GM23248 (cell line): ENCODE data around the gene CTF1. TPM values are rescaled to one million over a fixed set of nuclear protein-coding genes. Genes with fewer than 3 reads are reported as not detected.

Experiments
- DNase-seq: peaks from one replicate; pipeline ENCODE4 v3.0.0-alpha.2; 2015
- H2AFZ ChIP-seq: fragments of 200-600 bp; sonication (generic); 2 replicates; pipeline ENCODE4 v1.6.1; 2016; ENCODE audit warnings: antibody characterized with exemption
- H3F3A ChIP-seq: fragments of 200-600 bp; sonication (generic); 2 replicates; pipeline ENCODE4 v1.6.1; 2016; ENCODE audit warnings: mild to moderate bottlenecking, antibody characterized with exemption, mixed run types; ENCODE audit not compliant: insufficient read depth
- H3K27ac ChIP-seq: fragments of 200-600 bp; sonication (generic); 2 replicates; pipeline ENCODE4 v1.5.1; 2016; ENCODE audit warnings: mild to moderate bottlenecking
- H3K27me3 ChIP-seq: fragments of 200-600 bp; sonication (generic); replicated peaks from 2 replicates; pipeline ENCODE4 v1.6.1; 2016; ENCODE audit warnings: mild to moderate bottlenecking; ENCODE audit not compliant: insufficient read depth
- H3K36me3 ChIP-seq: fragments of 200-600 bp; sonication (generic); 2 replicates; pipeline ENCODE4 v1.6.1; 2016; ENCODE audit warnings: low read depth, mild to moderate bottlenecking
- H3K4me1 ChIP-seq: fragments of 200-600 bp; sonication (generic); 2 replicates; pipeline ENCODE4 v1.6.1; 2016; ENCODE audit warnings: mild to moderate bottlenecking; ENCODE audit not compliant: insufficient read depth
- H3K4me2 ChIP-seq: fragments of 200-600 bp; sonication (generic); one replicate; pipeline ENCODE4 v1.6.1; 2016; ENCODE audit warnings: mild to moderate bottlenecking; ENCODE audit not compliant: unreplicated experiment
- H3K4me3 ChIP-seq: fragments of 200-600 bp; sonication (generic); 2 replicates; pipeline ENCODE4 v1.5.1; 2016; ENCODE audit warnings: mild to moderate bottlenecking
- H3K79me2 ChIP-seq: fragments of 200-600 bp; sonication (generic); 2 replicates; pipeline ENCODE4 v1.6.1; 2016; ENCODE audit warnings: mild to moderate bottlenecking; ENCODE audit not compliant: insufficient read depth
- H3K9ac ChIP-seq: fragments of 200-600 bp; sonication (generic); 2 replicates; pipeline ENCODE4 v1.6.1; 2016; ENCODE audit warnings: mild to moderate bottlenecking
- H3K9me2 ChIP-seq: fragments of 200-600 bp; sonication (generic); 2 replicates; pipeline ENCODE4 v1.6.1; 2016; ENCODE audit warnings: mixed run types, mild to moderate bottlenecking, moderate library complexity; ENCODE audit not compliant: insufficient read depth
- H3K9me3 ChIP-seq: fragments of 200-600 bp; sonication (generic); one replicate; pipeline ENCODE4 v1.6.1; 2017; ENCODE audit warnings: low read depth
- H4K20me1 ChIP-seq: fragments of 200-600 bp; sonication (generic); 2 replicates; pipeline ENCODE4 v1.6.0; 2016; ENCODE audit not compliant: insufficient read depth
- EZH2 ChIP-seq: fragments of 200-600 bp; sonication (generic); IDR thresholded peaks from 2 replicates; pipeline ENCODE4 v1.6.1; 2018; ENCODE audit warnings: antibody characterized with exemption, mild to moderate bottlenecking; ENCODE audit not compliant: insufficient read depth, poor library complexity, severe bottlenecking
- EZH2phosphoT487 ChIP-seq: fragments of 200-600 bp; sonication (generic); IDR thresholded peaks from 2 replicates; pipeline ENCODE4 v1.6.1; 2018; ENCODE audit warnings: antibody characterized with exemption, moderate library complexity, mild to moderate bottlenecking, low read depth; ENCODE audit not compliant: insufficient read depth
- WGBS, 2 experiments: methylation state at CpG; one replicate each; pipeline ENCODE4 v1.1.6; 2015 to 2017; ENCODE audit warnings: low lambda C conversion rate in 2 of 2, low coverage in 1 of 2; ENCODE audit errors: missing lambda C conversion rate in 2 of 2; 5-methylcytosine and 5-hydroxymethylcytosine counted together
- in situ Hi-C: fragments of 300-500 bp; cut with MboI; formaldehyde crosslinking; loops from 2 replicates; pipeline ENCODE4 v1.15.0; 2020
- polyA plus RNA-seq: library from polyadenylated mRNA; unstranded; fragments of >200 nt; fragmentation: Nextera tagmentation; extraction: Ambion mirVana; gene quantifications from 2 replicates; pipeline ENCODE4 v1.2.1, GENCODE V29; 2016
- total RNA-seq: library from RNA; depleted of rRNA; stranded (reverse); fragments of >200 nt; shearing (Covaris generic); gene quantifications from 2 replicates; pipeline ENCODE4 v1.2.3, GENCODE V29; 2014

Gene CTF1
- total and polyA plus RNA-seq, 2 experiments from 2014 or later, result 2.1 to 4.8 TPM

DNA sequence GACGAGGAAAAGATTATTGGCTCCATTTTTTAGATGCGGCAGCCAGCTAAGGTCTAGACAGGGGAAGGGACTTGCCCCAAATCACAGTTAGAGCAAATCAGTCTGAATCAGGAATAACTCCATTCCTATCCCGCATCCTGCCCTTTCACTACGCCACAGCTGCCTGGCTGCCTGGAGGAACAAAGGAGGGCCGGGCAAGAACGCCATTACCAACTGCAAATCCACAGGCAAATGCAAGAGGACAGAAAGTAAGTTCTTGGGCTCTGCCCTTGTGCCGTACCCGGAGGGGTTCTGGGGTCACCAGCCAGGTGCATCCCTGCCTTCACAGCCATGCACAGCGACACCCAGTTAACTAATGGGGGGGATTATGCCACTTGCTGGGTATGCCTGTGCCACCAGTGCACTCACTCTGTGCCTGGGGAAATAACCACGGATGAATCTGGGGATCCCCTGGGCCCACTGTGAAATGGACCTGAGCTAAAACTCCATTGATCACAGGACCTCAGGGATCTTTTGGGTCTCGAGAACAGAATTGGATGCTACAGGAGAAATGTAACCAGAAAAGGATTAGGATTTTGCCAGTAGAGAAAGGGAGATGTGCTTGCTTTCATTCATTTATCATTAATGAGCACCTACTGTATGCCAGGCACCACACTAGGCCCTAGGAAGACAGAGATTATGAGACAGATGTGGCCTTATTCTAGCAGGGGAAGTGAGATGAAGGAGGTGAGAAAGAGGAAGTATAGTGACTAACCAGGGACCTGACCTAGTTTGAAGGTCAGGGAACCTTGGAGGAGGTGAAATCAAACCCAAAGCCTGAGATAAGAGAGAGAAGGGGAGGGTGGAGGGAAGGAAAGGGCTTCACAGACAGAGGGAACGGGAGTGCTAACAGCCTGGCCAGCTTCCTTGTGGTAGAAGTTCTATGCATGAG lies 20.3 kb upstream of the CTF1 start:
- Histone ChIP-seq H4K20me1 (no peaks in the 10 kb centered on the region), H2AFZ (peak overlapping the region; percentile 98), H3K27ac (peak overlapping the region; percentile 93), H3K4me3 (peak overlapping the region; percentile 100), H3F3A (peaks cover 12% of the 10 kb centered on the region), H3K79me2 (peaks cover 39% of the 10 kb centered on the region), H3K4me1 (peaks cover 12% of the 10 kb centered on the region), H3K27me3 (no peaks in the 10 kb centered on the region), H3K36me3 (no peaks in the 10 kb centered on the region), H3K9me3 (no peaks in the 10 kb centered on the region), H3K9me2 (no peaks in the 10 kb centered on the region), H3K4me2 (peak overlapping the region; percentile 93), H3K9ac (peak overlapping the region; percentile 98)
- in situ Hi-C loops, result no loop called here
- TF ChIP-seq EZH2 (no peak), EZH2phosphoT487 (no peak)
- peak; percentile 57 for DNase-seq
- 4 to 6% methylated on average over 12 of the region's 12 CpGs for WGBS, 2 experiments

DNA sequence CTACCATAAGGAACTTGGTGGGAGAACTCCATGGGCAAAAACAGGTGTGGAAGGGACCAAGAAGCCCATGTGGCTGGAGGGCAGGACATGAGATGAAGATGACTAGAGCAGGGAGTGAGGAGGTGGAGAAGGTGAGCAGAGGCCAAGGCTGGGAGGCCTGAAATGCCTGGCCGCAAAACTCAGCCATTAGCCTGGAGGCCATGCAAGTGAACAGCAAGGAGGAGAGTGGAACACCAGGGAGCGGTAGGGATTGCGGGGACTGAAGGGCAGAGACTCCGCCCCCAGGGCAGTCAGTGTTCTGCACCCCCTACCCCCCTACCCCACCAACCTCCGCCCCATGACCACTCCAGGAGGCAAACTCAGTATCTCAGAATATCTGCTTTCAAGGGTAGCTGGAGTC lies 19.5 kb upstream of the CTF1 start:
- no peak overlapping the region; the same call in 1 of the 2 replicates for H2AFZ ChIP-seq
- in situ Hi-C loops, result no loop called here

DNA sequence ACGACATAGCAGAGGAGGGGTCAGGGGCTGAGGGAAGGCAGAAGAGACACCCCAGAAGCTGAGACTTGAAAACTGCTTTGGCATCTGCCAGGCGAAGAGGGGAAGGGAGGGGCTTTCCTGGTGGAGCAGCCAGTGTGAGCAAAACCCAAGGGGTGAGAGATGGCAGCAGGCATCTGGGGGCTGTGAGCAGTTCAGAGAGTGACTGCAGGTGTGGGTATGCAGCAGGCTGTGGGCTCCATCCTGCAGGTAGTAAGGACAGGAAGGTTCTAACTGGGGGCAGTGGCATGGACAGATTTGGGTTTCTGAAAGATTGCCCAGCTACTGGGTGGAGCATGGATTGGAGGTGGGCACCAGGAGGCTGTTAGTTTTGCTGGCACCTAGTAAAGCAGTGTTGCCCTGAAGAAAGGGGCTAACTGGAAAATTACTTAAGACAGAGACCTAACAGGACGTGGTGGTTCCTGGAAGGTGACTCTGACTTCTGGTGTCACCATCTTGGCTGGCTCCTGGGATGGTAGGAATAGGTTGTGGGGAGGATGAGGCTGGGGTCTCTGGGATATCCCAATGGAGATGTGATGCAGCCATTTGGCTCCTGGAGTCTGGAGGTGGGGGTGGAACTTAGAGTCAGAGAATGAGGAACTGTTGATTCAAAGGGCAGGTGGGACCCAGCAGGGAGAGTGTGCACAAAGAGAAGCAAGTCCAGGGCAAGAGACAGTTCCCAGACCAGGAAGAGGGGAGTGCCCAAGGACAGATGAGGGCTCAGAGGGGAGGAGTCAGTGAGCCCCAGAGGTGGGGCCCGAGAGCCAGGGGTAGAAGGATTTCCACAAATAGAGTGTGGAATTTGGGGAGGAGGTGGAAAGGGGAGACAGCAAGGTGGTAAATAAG lies 13.7 kb upstream of the CTF1 start:
- Histone ChIP-seq H3K36me3 (no peaks in the 10 kb centered on the region; the same call in 1 of the 2 replicates), H3K4me1 (no peaks in the 10 kb centered on the region), H3K79me2 (0 out of 2 replicates have a peak, but pooled peaks cover 7% of the 10 kb centered on the region), H3K27me3 (no peaks in the 10 kb centered on the region), H3K9ac (no peak overlapping the region), H3K9me2 (no peaks in the 10 kb centered on the region), H3K27ac (no peak overlapping the region), H3K9me3 (no peaks in the 10 kb centered on the region), H3K4me3 (no peak overlapping the region), H3F3A (no peaks in the 10 kb centered on the region), H2AFZ (no peak overlapping the region), H4K20me1 (no peaks in the 10 kb centered on the region), H3K4me2 (no peak overlapping the region)
- WGBS, 2 experiments, result 65 to 70% methylated on average over 4 of the region's 4 CpGs
- DNase-seq, result no peak
- in situ Hi-C loops, result no loop called here
- TF ChIP-seq EZH2phosphoT487 (no peak), EZH2 (no peak)

More for the DNA sequence above, 19.5 kb upstream of the CTF1 start:
- peak overlapping the region; percentile 93 for H3K27ac ChIP-seq
- DNase-seq, result peak; percentile 21
- H3K9me2 ChIP-seq, result no peaks in the 10 kb centered on the region
- H4K20me1 ChIP-seq, result no peaks in the 10 kb centered on the region
- peaks cover 39% of the 10 kb centered on the region for H3K79me2 ChIP-seq
- peaks cover 12% of the 10 kb centered on the region for H3K4me1 ChIP-seq
- no peak for TF ChIP-seq EZH2phosphoT487
- no peak for TF ChIP-seq EZH2
- peaks cover 12% of the 10 kb centered on the region for H3F3A ChIP-seq
- peak overlapping the region; percentile 93 for H3K4me2 ChIP-seq
- H3K9ac ChIP-seq, result peak overlapping the region; percentile 98
- no peaks in the 10 kb centered on the region for H3K27me3 ChIP-seq
- H3K9me3 ChIP-seq, result no peaks in the 10 kb centered on the region
- 98 to 99% methylated on average over 5 of the region's 5 CpGs for WGBS, 2 experiments
- no peaks in the 10 kb centered on the region for H3K36me3 ChIP-seq
- H3K4me3 ChIP-seq, result peak overlapping the region; percentile 100; the same call in 1 of the 2 replicates

DNA sequence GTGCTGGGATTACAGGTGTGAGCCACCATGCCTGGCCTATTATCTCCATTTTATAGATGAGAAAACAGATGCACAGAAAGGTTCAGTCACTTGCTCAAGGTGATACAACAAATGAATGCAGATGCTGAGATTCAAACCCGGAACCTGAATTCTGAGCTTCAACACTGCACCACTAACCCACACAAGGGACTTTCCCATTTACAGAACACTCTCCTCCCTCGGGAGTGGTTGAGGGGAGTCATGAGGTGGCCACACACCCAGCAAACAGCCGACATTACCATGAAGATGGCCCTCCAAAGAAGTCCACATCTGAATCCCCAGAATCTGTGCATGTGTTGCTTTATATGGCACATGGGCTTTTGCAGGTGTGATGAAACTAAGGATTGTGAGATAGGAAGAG lies 11.7 kb upstream of the CTF1 start:
- TF ChIP-seq EZH2, result no peak
- no peak for TF ChIP-seq EZH2phosphoT487
- no peak for DNase-seq
- Histone ChIP-seq H3K27me3 (no peaks in the 10 kb centered on the region), H3K9ac (no peak overlapping the region), H2AFZ (no peak overlapping the region), H3F3A (no peaks in the 10 kb centered on the region), H3K9me2 (no peaks in the 10 kb centered on the region), H3K9me3 (no peaks in the 10 kb centered on the region), H3K4me3 (no peak overlapping the region), H3K4me2 (no peak overlapping the region), H3K27ac (no peak overlapping the region), H4K20me1 (no peaks in the 10 kb centered on the region), H3K79me2 (no peaks in the 10 kb centered on the region), H3K4me1 (no peaks in the 10 kb centered on the region), H3K36me3 (peaks cover 5% of the 10 kb centered on the region; the same call in 1 of the 2 replicates)
- 76 to 77% methylated on average over 3 of the region's 3 CpGs for WGBS, 2 experiments
- in situ Hi-C loops, result no loop called here
